ENCODE measurements around the gene SUMO3.

- TF ChIP-seq CTCF (IDR thresholded peaks at IDR 0.05) = no peak
- TF ChIP-seq POLR2A (IDR thresholded peaks at IDR 0.05) = no peak
- no peak for TF ChIP-seq POLR2AphosphoS5 (IDR thresholded peaks at IDR 0.05)
- no peak for TF ChIP-seq EP300 (IDR thresholded peaks at IDR 0.05)
Observed at GRCh38 chr21:44838951-44839350, 21.1 kb upstream of the SUMO3 start.

Data from suprapubic skin (tissue), 4 donors.